Measurements from ENCODE around the gene CWC27.

DNA sequence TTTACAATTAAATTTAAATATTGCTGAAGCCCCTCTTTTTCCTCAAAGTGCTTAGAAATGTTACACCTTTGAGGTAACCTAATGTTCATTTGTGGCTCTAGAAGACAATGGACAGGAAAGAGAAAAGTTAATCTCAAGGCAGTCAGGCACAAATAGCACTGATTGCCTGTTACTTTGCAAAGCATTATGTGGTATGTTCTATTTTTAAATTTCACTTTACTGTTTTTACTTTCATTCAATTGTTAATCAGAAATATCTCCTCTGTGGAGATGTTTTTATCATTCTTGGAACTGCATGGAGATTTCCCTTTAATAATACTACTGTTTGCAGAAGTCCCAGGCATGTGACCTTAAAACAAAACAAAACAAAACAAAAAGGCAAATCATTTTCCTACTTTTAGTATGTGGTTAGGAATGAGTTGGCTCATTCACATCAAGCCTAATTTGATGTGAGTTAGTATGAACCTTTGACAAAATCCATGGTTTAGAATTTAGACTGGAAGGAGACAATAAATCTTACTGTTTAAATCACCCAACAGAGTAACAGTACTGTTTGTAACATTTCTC lies 67.5 kb downstream of the CWC27 start:
- TF ChIP-seq, protein P1, sequence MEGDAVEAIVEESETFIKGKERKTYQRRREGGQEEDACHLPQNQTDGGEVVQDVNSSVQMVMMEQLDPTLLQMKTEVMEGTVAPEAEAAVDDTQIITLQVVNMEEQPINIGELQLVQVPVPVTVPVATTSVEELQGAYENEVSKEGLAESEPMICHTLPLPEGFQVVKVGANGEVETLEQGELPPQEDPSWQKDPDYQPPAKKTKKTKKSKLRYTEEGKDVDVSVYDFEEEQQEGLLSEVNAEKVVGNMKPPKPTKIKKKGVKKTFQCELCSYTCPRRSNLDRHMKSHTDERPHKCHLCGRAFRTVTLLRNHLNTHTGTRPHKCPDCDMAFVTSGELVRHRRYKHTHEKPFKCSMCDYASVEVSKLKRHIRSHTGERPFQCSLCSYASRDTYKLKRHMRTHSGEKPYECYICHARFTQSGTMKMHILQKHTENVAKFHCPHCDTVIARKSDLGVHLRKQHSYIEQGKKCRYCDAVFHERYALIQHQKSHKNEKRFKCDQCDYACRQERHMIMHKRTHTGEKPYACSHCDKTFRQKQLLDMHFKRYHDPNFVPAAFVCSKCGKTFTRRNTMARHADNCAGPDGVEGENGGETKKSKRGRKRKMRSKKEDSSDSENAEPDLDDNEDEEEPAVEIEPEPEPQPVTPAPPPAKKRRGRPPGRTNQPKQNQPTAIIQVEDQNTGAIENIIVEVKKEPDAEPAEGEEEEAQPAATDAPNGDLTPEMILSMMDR (IDR thresholded peaks at IDR 0.05), result no peak
- no peak for TF ChIP-seq ZFX (IDR thresholded peaks at IDR 0.05; ENCODE audit: borderline replicate concordance)
